ENCODE results near the gene BTBD6. TPM values are rescaled to one million over a fixed set of nuclear protein-coding genes. Genes with fewer than 3 reads are reported as not detected.

The BTBD6 gene
- total and polyA plus RNA-seq, 2 experiments from 2014 or later: 42.2 to 47.5 TPM

GRCh38 chr14:105253329-105253682 is 5.0 kb downstream of the BTBD6 start:
- H3K4me1 ChIP-seq (ENCODE audit: insufficient read depth): no peaks in the 10 kb centered on the region
- H3K79me2 ChIP-seq: peaks cover 9% of the 10 kb centered on the region
- no peak overlapping the region for H3K4me3 ChIP-seq
- TF ChIP-seq CTCF (IDR thresholded peaks at IDR 0.05; ENCODE audit: poor library complexity) (no peak), EZH2phosphoT487 (IDR thresholded peaks at IDR 0.05; ENCODE audit: low read depth, severe bottlenecking, unreplicated experiment) (no peak), EZH2 (IDR thresholded peaks at IDR 0.05; ENCODE audit: borderline replicate concordance) (no peak)
- DNase-seq (ENCODE audit: low spot score): no peak
- H4K20me1 ChIP-seq (ENCODE audit: insufficient read depth, poor library complexity, severe bottlenecking): no peaks in the 10 kb centered on the region
- 93% methylated on average over 8 of the region's 9 CpGs for WGBS (ENCODE audit: low lambda C conversion rate, missing lambda C conversion rate)
- H3K27me3 ChIP-seq: no peaks in the 10 kb centered on the region
- H3K9me3 ChIP-seq (ENCODE audit: low read depth): no peaks in the 10 kb centered on the region
- H2AFZ ChIP-seq: no peak overlapping the region
- H3K4me2 ChIP-seq: no peak overlapping the region
- H3K9me2 ChIP-seq (replicated peaks; ENCODE audit: insufficient read depth): no peaks in the 10 kb centered on the region
- H3K36me3 ChIP-seq (replicated peaks; ENCODE audit: insufficient read depth, low read depth): no peaks in the 10 kb centered on the region
- H3K27ac ChIP-seq: no peak overlapping the region

GRCh38 chr14:105255021-105255507 is 6.7 kb downstream of the BTBD6 start:
- DNase-seq (ENCODE audit: low spot score): no peak
- no peaks in the 10 kb centered on the region for H4K20me1 ChIP-seq (ENCODE audit: insufficient read depth, poor library complexity, severe bottlenecking)
- H3K27ac ChIP-seq: no peak overlapping the region
- H3K79me2 ChIP-seq: peaks cover 5% of the 10 kb centered on the region
- no peak overlapping the region for H3K4me2 ChIP-seq
- no peaks in the 10 kb centered on the region for H3K4me1 ChIP-seq (ENCODE audit: insufficient read depth)
- TF ChIP-seq EZH2 (IDR thresholded peaks at IDR 0.05; ENCODE audit: borderline replicate concordance) (no peak), CTCF (IDR thresholded peaks at IDR 0.05; ENCODE audit: poor library complexity) (no peak), EZH2phosphoT487 (IDR thresholded peaks at IDR 0.05; ENCODE audit: low read depth, severe bottlenecking, unreplicated experiment) (no peak)
- no peaks in the 10 kb centered on the region for H3K9me2 ChIP-seq (replicated peaks; ENCODE audit: insufficient read depth)
- 93% methylated on average over 6 of the region's 6 CpGs for WGBS (ENCODE audit: low lambda C conversion rate, missing lambda C conversion rate)
- H3K27me3 ChIP-seq: no peaks in the 10 kb centered on the region
- no peak overlapping the region for H2AFZ ChIP-seq
- H3K9me3 ChIP-seq (ENCODE audit: low read depth): no peaks in the 10 kb centered on the region
- no peaks in the 10 kb centered on the region for H3K36me3 ChIP-seq (replicated peaks; ENCODE audit: insufficient read depth, low read depth)
- no peak overlapping the region for H3K4me3 ChIP-seq

- no peak overlapping the region for H3K27ac ChIP-seq
- 95% methylated on average over 19 of the region's 19 CpGs for WGBS (ENCODE audit: low lambda C conversion rate, missing lambda C conversion rate)
Measured at GRCh38 chr14:105256292-105256960, 8.1 kb downstream of the BTBD6 start.

More at GRCh38 chr14:105256292-105256960, 8.1 kb downstream of the BTBD6 start:
- H3K36me3 ChIP-seq (replicated peaks; ENCODE audit: insufficient read depth, low read depth): no peaks in the 10 kb centered on the region
- H3K79me2 ChIP-seq: no peaks in the 10 kb centered on the region
- no peak overlapping the region for H2AFZ ChIP-seq
- no peaks in the 10 kb centered on the region for H3K9me2 ChIP-seq (replicated peaks; ENCODE audit: insufficient read depth)
- no peak for TF ChIP-seq EZH2phosphoT487 (IDR thresholded peaks at IDR 0.05; ENCODE audit: low read depth, severe bottlenecking, unreplicated experiment)
- TF ChIP-seq CTCF (IDR thresholded peaks at IDR 0.05; ENCODE audit: poor library complexity): no peak
- TF ChIP-seq EZH2 (IDR thresholded peaks at IDR 0.05; ENCODE audit: borderline replicate concordance): no peak
- no peak overlapping the region for H3K4me2 ChIP-seq
- H4K20me1 ChIP-seq (ENCODE audit: insufficient read depth, poor library complexity, severe bottlenecking): no peaks in the 10 kb centered on the region
- no peak for DNase-seq (ENCODE audit: low spot score)
- no peak overlapping the region for H3K4me3 ChIP-seq
- no peaks in the 10 kb centered on the region for H3K4me1 ChIP-seq (ENCODE audit: insufficient read depth)
- H3K27me3 ChIP-seq: no peaks in the 10 kb centered on the region
- no peaks in the 10 kb centered on the region for H3K9me3 ChIP-seq (ENCODE audit: low read depth)
